CD14-positive monocyte (primary cell): Measurements from ENCODE around the gene PARD6B. TPM values are rescaled to one million over a fixed set of nuclear protein-coding genes. Genes with fewer than 3 reads are reported as not detected.

ENCODE experiments used
- DNase-seq, 3 donors: peaks; one replicate each; pipeline ENCODE4 v3.0.0-alpha.2; 2011 to 2022
- H2AFZ ChIP-seq: 2 replicates; pipeline ENCODE4 v1.6.0; 2012; ENCODE audit warnings: mild to moderate bottlenecking, low read depth, low read length, inconsistent platforms; ENCODE audit not compliant: insufficient read depth, poor library complexity, severe bottlenecking
- H3K27ac ChIP-seq, 2 donors: 1 replicate in 1 of 2; 2 replicates in 1 of 2; pipeline ENCODE4 v1.5.1; 2012 to 2013; ENCODE audit warnings: low read length in 2 of 2, control low read depth in 1 of 2, inconsistent platforms in 1 of 2, low read depth in 1 of 2, mild to moderate bottlenecking in 1 of 2
- H3K27me3 ChIP-seq, 2 donors: one replicate each; pipeline versions ENCODE4 v1.6.0 to v1.6.1; 2011 to 2013; ENCODE audit warnings: low read length in 2 of 2; ENCODE audit not compliant: control insufficient read depth in 2 of 2, insufficient read depth in 2 of 2
- H3K36me3 ChIP-seq, 2 donors: replicated peaks in 1 of 2; 1 replicate in 1 of 2; 2 replicates in 1 of 2; pipeline versions ENCODE4 v1.5.1 to v1.6.1; 2012 to 2013; ENCODE audit warnings: low read length in 2 of 2, control low read depth in 1 of 2, inconsistent platforms in 1 of 2, mild to moderate bottlenecking in 1 of 2; ENCODE audit not compliant: insufficient read depth in 2 of 2, control insufficient read depth in 1 of 2
- H3K4me1 ChIP-seq, 2 donors: 1 replicate in 1 of 2; 2 replicates in 1 of 2; pipeline versions ENCODE4 v1.5.1 to v1.6.1; 2012 to 2013; ENCODE audit warnings: low read length in 2 of 2, control low read depth in 1 of 2, inconsistent platforms in 1 of 2, mild to moderate bottlenecking in 1 of 2, moderate library complexity in 1 of 2; ENCODE audit not compliant: insufficient read depth in 2 of 2, control insufficient read depth in 1 of 2
- H3K4me2 ChIP-seq: replicated peaks from 2 replicates; pipeline ENCODE3; 2012; ENCODE audit warnings: low read length, moderate library complexity, mild to moderate bottlenecking; ENCODE audit not compliant: poor library complexity, severe bottlenecking; ENCODE audit errors: extremely low read depth
- H3K4me3 ChIP-seq, 3 experiments: fragments of 200-600 bp in 1 of 3; sonication (generic) in 1 of 3; replicated peaks in 1 of 3; 1 replicate in 2 of 3; 2 replicates in 1 of 3; pipeline ENCODE4 v1.5.1; 2011 to 2013; ENCODE audit warnings: low read length in 3 of 3, mild to moderate bottlenecking in 3 of 3, control low read depth in 2 of 3, low read depth in 2 of 3, inconsistent platforms in 1 of 3, moderate library complexity in 1 of 3
- H3K79me2 ChIP-seq: 2 replicates; pipeline ENCODE4 v1.6.0; 2012; ENCODE audit warnings: mild to moderate bottlenecking, control low read depth, inconsistent platforms, low read length, moderate library complexity; ENCODE audit not compliant: insufficient read depth
- H3K9ac ChIP-seq: 2 replicates; pipeline ENCODE4 v1.6.0; 2017; ENCODE audit warnings: low read length, mild to moderate bottlenecking; ENCODE audit not compliant: insufficient read depth, poor library complexity, severe bottlenecking
- H3K9me3 ChIP-seq, 2 donors: replicated peaks in 1 of 2; 1 replicate in 1 of 2; 2 replicates in 1 of 2; pipeline versions ENCODE4 v1.5.1 to v1.6.1; 2012 to 2013; ENCODE audit warnings: low read length in 2 of 2, control low read depth in 1 of 2; ENCODE audit not compliant: control insufficient read depth in 1 of 2, insufficient read depth in 1 of 2
- H4K20me1 ChIP-seq: 2 replicates; pipeline ENCODE4 v1.6.0; 2012; ENCODE audit warnings: mild to moderate bottlenecking, low read length, control low read depth, moderate library complexity; ENCODE audit not compliant: insufficient read depth
- H3K27ac Mint-ChIP-seq, 7 donors: one replicate each; pipeline ENCODE4 v1.8.0; 2020; ENCODE audit warnings: mild to moderate bottlenecking in 7 of 7, mixed read lengths in 7 of 7, moderate library complexity in 6 of 7, inconsistent platforms in 2 of 7
- H3K27me3 Mint-ChIP-seq, 3 donors: one replicate each; pipeline ENCODE4 v1.8.0; 2021 to 2022; ENCODE audit warnings: low read depth in 3 of 3, mild to moderate bottlenecking in 3 of 3, mixed read lengths in 3 of 3, moderate library complexity in 3 of 3, inconsistent platforms in 1 of 3
- H3K36me3 Mint-ChIP-seq, 2 donors: one replicate each; pipeline ENCODE4 v1.8.0; 2020; ENCODE audit warnings: mixed read lengths in 2 of 2, inconsistent platforms in 1 of 2, mild to moderate bottlenecking in 1 of 2
- H3K4me1 Mint-ChIP-seq: one replicate; pipeline ENCODE4 v1.8.0; 2020; ENCODE audit warnings: mild to moderate bottlenecking, mixed read lengths
- H3K4me3 Mint-ChIP-seq, 2 donors: one replicate each; pipeline ENCODE4 v1.8.0; 2020; ENCODE audit warnings: mild to moderate bottlenecking in 2 of 2, mixed read lengths in 2 of 2, moderate library complexity in 1 of 2
- H3K9me3 Mint-ChIP-seq, 7 donors: one replicate each; pipeline ENCODE4 v1.8.0; 2020 to 2022; ENCODE audit warnings: mixed read lengths in 7 of 7, mild to moderate bottlenecking in 6 of 7, moderate library complexity in 6 of 7, inconsistent platforms in 2 of 7
- CTCF ChIP-seq: fragments of 200-600 bp; IDR thresholded peaks from one replicate; pipeline ENCODE4 v1.8.0; 2022; ENCODE audit warnings: antibody characterized with exemption, mild to moderate bottlenecking
- WGBS: methylation state at CpG from one replicate; pipeline ENCODE4 v1.1.5; 2013; ENCODE audit warnings: missing lambda C conversion rate; ENCODE audit not compliant: insufficient coverage; 5-methylcytosine and 5-hydroxymethylcytosine counted together
- intact Hi-C, 2 donors: fragments of 100-400 bp; cut with micrococcal nuclease; formaldehyde crosslinking; loops; one replicate each; pipeline versions ENCODE4 v1.15.0 to v1.15.1; 2023
- polyA plus RNA-seq, 3 donors: library from polyadenylated mRNA; depleted of rRNA in 1 of 3; unstranded in 2 of 3; stranded (reverse) in 1 of 3; fragments of 300-500 nt in 2 of 3; fragments of >200 nt in 1 of 3; fragmentation: Illumina TruSeq in 2 of 3; gene quantifications; 1 replicate in 2 of 3; 2 replicates in 1 of 3; pipeline ENCODE4 v1.2.3, GENCODE V29; 2012 to 2021

Gene PARD6B
- polyA plus RNA-seq, 3 donors, result 0.04 to 0.13 (median 0.13) TPM

- no peak overlapping the region for H3K9ac ChIP-seq
- intact Hi-C loops, result no loop called here
Observed at GRCh38 chr20:50745634-50746137, 14.3 kb downstream of the PARD6B start.

DNA sequence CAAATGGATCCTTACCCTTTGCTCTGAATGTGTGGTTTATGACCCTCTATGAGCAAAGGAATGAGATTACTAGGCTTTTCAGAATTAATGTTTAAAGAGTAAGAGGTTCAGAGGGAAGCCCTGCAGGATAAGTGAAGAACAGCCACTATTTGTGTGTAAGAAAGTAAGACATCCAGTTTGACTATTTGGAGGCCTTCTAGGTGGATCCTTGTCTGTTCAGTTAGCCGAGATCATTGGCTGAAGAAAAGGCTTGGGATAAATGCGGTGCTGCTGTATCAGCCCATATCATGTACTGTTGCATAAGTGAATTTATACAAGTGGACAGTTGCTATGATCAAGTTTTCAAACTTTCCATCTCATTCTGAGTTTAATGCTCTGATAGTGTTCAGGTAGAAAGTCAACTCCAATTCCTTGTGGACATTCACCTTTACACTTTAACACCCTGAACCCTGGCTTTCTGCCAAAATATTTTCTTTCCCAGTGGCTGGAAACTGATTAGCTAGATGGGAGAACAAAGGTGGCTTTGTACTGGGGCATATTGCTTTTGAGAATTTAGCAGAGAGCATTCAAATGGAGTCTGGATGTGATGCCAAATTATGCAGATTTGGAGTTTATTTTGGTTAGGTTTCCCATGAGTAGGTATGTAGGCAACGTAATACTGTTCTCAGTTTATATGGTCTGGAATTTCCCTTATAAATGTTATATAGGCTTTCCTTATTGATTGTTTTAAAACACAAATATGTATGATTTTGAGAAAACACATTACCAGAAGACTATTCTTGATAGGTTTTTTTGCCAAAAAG, 15.0 kb downstream of the PARD6B start:
- Mint-ChIP-seq H3K27me3 (no peaks in the 10 kb centered on the region), H3K36me3 (no peaks in the 10 kb centered on the region), H3K27ac (no peak overlapping the region), H3K4me1 (peaks cover 2% of the 10 kb centered on the region), H3K9me3 (no peaks in the 10 kb centered on the region), H3K4me3 (no peak overlapping the region)
- Histone ChIP-seq H3K4me3 (no peak overlapping the region), H3K36me3 (no peaks in the 10 kb centered on the region), H3K27me3 (no peaks in the 10 kb centered on the region), H2AFZ (no peak overlapping the region), H4K20me1 (no peaks in the 10 kb centered on the region), H3K9me3 (no peaks in the 10 kb centered on the region), H3K4me1 (no peaks in the 10 kb centered on the region), H3K4me2 (no peak overlapping the region), H3K9ac (no peak overlapping the region), H3K27ac (no peak overlapping the region), H3K79me2 (no peaks in the 10 kb centered on the region)
- no CpG with 5 or more reads among the region's 3 CpGs for WGBS
- no peak for DNase-seq
- TF ChIP-seq CTCF, result no peak
- intact Hi-C loops, result no loop called here

More at GRCh38 chr20:50745634-50746137, 14.3 kb downstream of the PARD6B start:
- H3K4me2 ChIP-seq, result no peak overlapping the region
- no peak for TF ChIP-seq CTCF
- peaks cover 0 to 3% of the 10 kb centered on the region in 2 donors for H3K4me1 ChIP-seq
- no peak overlapping the region for H3K4me3 ChIP-seq
- no peak overlapping the region for H3K27ac ChIP-seq
- no peak for DNase-seq
- no peaks in the 10 kb centered on the region for H3K36me3 ChIP-seq
- no peak overlapping the region for H2AFZ ChIP-seq
- Mint-ChIP-seq H3K4me1 (peaks cover 4% of the 10 kb centered on the region), H3K27me3 (no peaks in the 10 kb centered on the region), H3K4me3 (no peak overlapping the region), H3K36me3 (no peaks in the 10 kb centered on the region), H3K27ac (no peak overlapping the region), H3K9me3 (no peaks in the 10 kb centered on the region)
- no peaks in the 10 kb centered on the region for H3K79me2 ChIP-seq
- no peaks in the 10 kb centered on the region for H3K9me3 ChIP-seq
- WGBS, result no CpG with 5 or more reads among the region's 2 CpGs
- H3K27me3 ChIP-seq, result no peaks in the 10 kb centered on the region
- H4K20me1 ChIP-seq, result no peaks in the 10 kb centered on the region
